Peyer's patch (tissue), 4 donors: Measurements from ENCODE around the gene GDAP1L1.

Experiments used
- POLR2A ChIP-seq, 2 donors: fragments of 450-650 bp; IDR thresholded peaks; one replicate each; pipeline ENCODE4 v1.5.1; 2017; ENCODE audit warnings: antibody characterized with exemption in 2 of 2, mild to moderate bottlenecking in 2 of 2, moderate library complexity in 2 of 2
- TF ChIP-seq, protein P1 (sequence below), 6 experiments: fragments of 450-650 bp in 4 of 6; fragments of 200-600 bp in 2 of 6; sonication (generic) in 1 of 6; IDR thresholded peaks; one replicate each; pipeline ENCODE4 v1.5.1; 2017 to 2019; ENCODE audit warnings: antibody characterized with exemption in 6 of 6, mild to moderate bottlenecking in 3 of 6, moderate library complexity in 1 of 6

DNA sequence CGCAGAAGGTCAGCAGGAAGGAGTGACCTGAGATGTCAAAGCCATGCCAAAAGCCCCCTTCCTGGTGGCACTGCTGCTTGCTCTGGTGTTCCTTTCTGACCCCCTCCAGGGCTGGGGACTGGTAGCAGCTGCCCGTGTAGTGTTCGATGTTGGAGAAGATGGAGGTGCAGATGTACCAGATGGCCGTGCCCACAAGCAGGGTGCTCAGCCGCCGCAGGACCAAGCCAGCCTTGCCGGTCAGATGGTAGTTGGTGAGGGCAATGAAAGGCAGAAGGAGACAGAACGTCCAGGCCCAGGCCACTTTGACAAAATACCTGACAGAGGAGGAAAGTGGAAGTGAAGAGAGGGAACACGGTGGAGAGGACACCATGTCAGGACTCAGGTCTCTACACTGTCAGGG lies 59.8 kb downstream of the GDAP1L1 start:
- TF ChIP-seq POLR2A (IDR thresholded peaks at IDR 0.05), result no peak
- TF ChIP-seq, protein P1, sequence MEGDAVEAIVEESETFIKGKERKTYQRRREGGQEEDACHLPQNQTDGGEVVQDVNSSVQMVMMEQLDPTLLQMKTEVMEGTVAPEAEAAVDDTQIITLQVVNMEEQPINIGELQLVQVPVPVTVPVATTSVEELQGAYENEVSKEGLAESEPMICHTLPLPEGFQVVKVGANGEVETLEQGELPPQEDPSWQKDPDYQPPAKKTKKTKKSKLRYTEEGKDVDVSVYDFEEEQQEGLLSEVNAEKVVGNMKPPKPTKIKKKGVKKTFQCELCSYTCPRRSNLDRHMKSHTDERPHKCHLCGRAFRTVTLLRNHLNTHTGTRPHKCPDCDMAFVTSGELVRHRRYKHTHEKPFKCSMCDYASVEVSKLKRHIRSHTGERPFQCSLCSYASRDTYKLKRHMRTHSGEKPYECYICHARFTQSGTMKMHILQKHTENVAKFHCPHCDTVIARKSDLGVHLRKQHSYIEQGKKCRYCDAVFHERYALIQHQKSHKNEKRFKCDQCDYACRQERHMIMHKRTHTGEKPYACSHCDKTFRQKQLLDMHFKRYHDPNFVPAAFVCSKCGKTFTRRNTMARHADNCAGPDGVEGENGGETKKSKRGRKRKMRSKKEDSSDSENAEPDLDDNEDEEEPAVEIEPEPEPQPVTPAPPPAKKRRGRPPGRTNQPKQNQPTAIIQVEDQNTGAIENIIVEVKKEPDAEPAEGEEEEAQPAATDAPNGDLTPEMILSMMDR (IDR thresholded peaks at IDR 0.05), result no peak
